Measurements from ENCODE around the gene BATF3. TPM values are rescaled to one million over a fixed set of nuclear protein-coding genes. Genes with fewer than 3 reads are reported as not detected.
A peak's percentile ranks its signal among the peaks of the same experiment; 100 is the strongest.

The BATF3 gene
- total RNA-seq, 1 experiment from 2014 or later, result 3.9 TPM

DNA sequence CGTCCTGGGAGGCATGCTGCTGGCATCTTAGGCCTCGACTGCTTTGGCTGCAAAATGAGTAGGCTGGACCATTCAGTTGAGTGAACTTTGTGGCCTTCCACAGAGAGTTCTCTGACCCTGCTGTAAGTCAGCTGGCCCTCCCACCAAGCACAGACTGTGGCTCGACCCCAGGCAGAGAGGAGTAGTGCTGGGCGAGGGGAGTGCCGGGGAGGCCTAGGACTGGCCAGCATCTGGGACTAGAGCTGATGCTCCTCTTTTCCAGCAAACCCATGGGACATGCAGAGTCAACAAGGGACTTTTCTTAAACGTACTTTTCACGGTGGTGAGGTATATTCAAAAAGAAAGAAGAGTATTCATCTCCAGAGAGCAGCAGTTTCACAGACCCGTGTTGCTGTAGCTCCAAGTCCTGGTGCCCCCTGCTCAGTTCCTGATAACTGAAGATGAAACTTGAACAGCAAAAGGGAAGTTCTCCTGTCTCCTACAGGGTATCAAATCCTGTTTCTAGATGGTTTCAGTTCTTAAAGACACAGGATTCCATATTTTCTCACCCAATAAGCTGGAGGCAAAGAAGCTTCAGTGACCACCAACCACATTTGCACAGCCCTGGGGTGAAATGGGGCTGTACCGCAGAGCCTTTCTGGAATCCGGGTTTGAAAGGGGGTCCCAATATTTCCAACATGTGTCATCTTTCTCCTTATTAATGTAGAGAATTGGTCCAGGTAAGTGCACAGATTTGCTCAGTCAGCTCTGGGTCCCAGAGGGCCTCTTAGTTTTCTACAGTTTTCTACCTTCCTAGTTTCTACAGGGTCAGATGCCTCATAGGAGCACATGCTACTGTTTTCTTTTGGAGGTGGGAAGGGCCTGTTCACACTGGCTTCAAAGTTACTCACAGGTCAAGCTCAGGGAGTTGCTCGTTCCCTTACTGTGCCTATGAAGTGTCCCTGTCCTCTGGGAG is 20.9 kb downstream of the BATF3 start:
- peak; percentile 35 for ATAC-seq
- peaks cover 5% of the 10 kb centered on the region; the same call in 1 of the 2 replicates for H3K27me3 Mint-ChIP-seq (ENCODE audit: low read depth)

DNA sequence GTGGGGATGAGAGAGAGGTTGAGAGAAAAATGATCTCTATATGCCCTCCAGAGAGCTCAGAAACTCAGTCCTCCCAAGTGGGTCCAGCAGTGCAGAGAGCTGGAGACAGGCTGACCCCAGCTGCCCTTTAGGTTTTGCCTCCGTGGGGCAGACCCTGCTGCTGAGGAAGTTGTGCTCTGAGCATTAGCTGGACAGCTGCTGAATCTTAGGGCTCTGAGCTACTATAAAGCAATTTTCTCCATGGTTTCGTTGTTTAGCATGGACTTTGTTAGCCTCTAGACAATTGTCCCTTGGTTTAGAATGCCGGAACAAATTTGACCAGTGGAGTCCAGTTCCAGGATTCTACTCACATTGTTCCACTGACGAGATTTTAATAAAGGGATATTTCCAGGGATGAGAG is 22.1 kb downstream of the BATF3 start:
- Mint-ChIP-seq H3K9me3 (no peaks in the 10 kb centered on the region), H3K27me3 (ENCODE audit: low read depth) (peaks cover 5% of the 10 kb centered on the region; the same call in 1 of the 2 replicates), H3K4me1 (peaks cover 8% of the 10 kb centered on the region), H3K4me3 (no peak overlapping the region), H3K36me3 (no peaks in the 10 kb centered on the region), H3K27ac (no peak overlapping the region)
- ChIA-PET CTCF (interaction anchor here (1.1 to 4.9 kb wide), 9 partner anchors 9 to 222 kb away, joined by 3 to 44 read pairs (median 5); partner anchors contain the start of gene BATF3), POLR2A (no interaction called here)
- no peak for ATAC-seq
- no peak for DNase-seq (ENCODE audit: low spot score)
- no peak for TF ChIP-seq NR2C2 (CRISPR knock-in tag; IDR thresholded peaks at IDR 0.05)
- TF ChIP-seq, protein P1, sequence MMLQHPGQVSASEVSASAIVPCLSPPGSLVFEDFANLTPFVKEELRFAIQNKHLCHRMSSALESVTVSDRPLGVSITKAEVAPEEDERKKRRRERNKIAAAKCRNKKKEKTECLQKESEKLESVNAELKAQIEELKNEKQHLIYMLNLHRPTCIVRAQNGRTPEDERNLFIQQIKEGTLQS (CRISPR knock-in tag; conservative IDR thresholded peaks at IDR 0.05), result no peak
- TF ChIP-seq, protein P2, sequence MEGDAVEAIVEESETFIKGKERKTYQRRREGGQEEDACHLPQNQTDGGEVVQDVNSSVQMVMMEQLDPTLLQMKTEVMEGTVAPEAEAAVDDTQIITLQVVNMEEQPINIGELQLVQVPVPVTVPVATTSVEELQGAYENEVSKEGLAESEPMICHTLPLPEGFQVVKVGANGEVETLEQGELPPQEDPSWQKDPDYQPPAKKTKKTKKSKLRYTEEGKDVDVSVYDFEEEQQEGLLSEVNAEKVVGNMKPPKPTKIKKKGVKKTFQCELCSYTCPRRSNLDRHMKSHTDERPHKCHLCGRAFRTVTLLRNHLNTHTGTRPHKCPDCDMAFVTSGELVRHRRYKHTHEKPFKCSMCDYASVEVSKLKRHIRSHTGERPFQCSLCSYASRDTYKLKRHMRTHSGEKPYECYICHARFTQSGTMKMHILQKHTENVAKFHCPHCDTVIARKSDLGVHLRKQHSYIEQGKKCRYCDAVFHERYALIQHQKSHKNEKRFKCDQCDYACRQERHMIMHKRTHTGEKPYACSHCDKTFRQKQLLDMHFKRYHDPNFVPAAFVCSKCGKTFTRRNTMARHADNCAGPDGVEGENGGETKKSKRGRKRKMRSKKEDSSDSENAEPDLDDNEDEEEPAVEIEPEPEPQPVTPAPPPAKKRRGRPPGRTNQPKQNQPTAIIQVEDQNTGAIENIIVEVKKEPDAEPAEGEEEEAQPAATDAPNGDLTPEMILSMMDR (IDR thresholded peaks at IDR 0.05), result no peak
- TF ChIP-seq, protein P3, sequence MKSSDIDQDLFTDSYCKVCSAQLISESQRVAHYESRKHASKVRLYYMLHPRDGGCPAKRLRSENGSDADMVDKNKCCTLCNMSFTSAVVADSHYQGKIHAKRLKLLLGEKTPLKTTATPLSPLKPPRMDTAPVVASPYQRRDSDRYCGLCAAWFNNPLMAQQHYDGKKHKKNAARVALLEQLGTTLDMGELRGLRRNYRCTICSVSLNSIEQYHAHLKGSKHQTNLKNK (CRISPR knock-in tag; IDR thresholded peaks at IDR 0.05), result no peak
- no peak for TF ChIP-seq TP53 (CRISPR knock-in tag; IDR thresholded peaks at IDR 0.05)
- no peak for TF ChIP-seq RELA (CRISPR knock-in tag; IDR thresholded peaks at IDR 0.05; ENCODE audit: borderline replicate concordance)
- TF ChIP-seq, protein P4, sequence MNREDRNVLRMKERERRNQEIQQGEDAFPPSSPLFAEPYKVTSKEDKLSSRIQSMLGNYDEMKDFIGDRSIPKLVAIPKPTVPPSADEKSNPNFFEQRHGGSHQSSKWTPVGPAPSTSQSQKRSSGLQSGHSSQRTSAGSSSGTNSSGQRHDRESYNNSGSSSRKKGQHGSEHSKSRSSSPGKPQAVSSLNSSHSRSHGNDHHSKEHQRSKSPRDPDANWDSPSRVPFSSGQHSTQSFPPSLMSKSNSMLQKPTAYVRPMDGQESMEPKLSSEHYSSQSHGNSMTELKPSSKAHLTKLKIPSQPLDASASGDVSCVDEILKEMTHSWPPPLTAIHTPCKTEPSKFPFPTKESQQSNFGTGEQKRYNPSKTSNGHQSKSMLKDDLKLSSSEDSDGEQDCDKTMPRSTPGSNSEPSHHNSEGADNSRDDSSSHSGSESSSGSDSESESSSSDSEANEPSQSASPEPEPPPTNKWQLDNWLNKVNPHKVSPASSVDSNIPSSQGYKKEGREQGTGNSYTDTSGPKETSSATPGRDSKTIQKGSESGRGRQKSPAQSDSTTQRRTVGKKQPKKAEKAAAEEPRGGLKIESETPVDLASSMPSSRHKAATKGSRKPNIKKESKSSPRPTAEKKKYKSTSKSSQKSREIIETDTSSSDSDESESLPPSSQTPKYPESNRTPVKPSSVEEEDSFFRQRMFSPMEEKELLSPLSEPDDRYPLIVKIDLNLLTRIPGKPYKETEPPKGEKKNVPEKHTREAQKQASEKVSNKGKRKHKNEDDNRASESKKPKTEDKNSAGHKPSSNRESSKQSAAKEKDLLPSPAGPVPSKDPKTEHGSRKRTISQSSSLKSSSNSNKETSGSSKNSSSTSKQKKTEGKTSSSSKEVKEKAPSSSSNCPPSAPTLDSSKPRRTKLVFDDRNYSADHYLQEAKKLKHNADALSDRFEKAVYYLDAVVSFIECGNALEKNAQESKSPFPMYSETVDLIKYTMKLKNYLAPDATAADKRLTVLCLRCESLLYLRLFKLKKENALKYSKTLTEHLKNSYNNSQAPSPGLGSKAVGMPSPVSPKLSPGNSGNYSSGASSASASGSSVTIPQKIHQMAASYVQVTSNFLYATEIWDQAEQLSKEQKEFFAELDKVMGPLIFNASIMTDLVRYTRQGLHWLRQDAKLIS (CRISPR knock-in tag; IDR thresholded peaks at IDR 0.05; ENCODE audit: borderline replicate concordance), result no peak
- TF ChIP-seq SMAD3 (CRISPR knock-in tag; IDR thresholded peaks at IDR 0.05; ENCODE audit: borderline replicate concordance), result no peak
- TF ChIP-seq NFATC4 (CRISPR knock-in tag; IDR thresholded peaks at IDR 0.05), result no peak
- no peak for TF ChIP-seq MYBL2 (CRISPR knock-in tag; IDR thresholded peaks at IDR 0.05)
- TF ChIP-seq, protein P5, sequence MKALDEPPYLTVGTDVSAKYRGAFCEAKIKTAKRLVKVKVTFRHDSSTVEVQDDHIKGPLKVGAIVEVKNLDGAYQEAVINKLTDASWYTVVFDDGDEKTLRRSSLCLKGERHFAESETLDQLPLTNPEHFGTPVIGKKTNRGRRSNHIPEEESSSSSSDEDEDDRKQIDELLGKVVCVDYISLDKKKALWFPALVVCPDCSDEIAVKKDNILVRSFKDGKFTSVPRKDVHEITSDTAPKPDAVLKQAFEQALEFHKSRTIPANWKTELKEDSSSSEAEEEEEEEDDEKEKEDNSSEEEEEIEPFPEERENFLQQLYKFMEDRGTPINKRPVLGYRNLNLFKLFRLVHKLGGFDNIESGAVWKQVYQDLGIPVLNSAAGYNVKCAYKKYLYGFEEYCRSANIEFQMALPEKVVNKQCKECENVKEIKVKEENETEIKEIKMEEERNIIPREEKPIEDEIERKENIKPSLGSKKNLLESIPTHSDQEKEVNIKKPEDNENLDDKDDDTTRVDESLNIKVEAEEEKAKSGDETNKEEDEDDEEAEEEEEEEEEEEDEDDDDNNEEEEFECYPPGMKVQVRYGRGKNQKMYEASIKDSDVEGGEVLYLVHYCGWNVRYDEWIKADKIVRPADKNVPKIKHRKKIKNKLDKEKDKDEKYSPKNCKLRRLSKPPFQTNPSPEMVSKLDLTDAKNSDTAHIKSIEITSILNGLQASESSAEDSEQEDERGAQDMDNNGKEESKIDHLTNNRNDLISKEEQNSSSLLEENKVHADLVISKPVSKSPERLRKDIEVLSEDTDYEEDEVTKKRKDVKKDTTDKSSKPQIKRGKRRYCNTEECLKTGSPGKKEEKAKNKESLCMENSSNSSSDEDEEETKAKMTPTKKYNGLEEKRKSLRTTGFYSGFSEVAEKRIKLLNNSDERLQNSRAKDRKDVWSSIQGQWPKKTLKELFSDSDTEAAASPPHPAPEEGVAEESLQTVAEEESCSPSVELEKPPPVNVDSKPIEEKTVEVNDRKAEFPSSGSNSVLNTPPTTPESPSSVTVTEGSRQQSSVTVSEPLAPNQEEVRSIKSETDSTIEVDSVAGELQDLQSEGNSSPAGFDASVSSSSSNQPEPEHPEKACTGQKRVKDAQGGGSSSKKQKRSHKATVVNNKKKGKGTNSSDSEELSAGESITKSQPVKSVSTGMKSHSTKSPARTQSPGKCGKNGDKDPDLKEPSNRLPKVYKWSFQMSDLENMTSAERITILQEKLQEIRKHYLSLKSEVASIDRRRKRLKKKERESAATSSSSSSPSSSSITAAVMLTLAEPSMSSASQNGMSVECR (CRISPR knock-in tag; IDR thresholded peaks at IDR 0.05; ENCODE audit: borderline replicate concordance), result no peak
- no peak for TF ChIP-seq CREM (CRISPR knock-in tag; IDR thresholded peaks at IDR 0.05)
- TF ChIP-seq, protein P6, sequence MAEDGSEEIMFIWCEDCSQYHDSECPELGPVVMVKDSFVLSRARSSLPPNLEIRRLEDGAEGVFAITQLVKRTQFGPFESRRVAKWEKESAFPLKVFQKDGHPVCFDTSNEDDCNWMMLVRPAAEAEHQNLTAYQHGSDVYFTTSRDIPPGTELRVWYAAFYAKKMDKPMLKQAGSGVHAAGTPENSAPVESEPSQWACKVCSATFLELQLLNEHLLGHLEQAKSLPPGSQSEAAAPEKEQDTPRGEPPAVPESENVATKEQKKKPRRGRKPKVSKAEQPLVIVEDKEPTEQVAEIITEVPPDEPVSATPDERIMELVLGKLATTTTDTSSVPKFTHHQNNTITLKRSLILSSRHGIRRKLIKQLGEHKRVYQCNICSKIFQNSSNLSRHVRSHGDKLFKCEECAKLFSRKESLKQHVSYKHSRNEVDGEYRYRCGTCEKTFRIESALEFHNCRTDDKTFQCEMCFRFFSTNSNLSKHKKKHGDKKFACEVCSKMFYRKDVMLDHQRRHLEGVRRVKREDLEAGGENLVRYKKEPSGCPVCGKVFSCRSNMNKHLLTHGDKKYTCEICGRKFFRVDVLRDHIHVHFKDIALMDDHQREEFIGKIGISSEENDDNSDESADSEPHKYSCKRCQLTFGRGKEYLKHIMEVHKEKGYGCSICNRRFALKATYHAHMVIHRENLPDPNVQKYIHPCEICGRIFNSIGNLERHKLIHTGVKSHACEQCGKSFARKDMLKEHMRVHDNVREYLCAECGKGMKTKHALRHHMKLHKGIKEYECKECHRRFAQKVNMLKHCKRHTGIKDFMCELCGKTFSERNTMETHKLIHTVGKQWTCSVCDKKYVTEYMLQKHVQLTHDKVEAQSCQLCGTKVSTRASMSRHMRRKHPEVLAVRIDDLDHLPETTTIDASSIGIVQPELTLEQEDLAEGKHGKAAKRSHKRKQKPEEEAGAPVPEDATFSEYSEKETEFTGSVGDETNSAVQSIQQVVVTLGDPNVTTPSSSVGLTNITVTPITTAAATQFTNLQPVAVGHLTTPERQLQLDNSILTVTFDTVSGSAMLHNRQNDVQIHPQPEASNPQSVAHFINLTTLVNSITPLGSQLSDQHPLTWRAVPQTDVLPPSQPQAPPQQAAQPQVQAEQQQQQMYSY (CRISPR knock-in tag; IDR thresholded peaks at IDR 0.05), result no peak

More for the DNA sequence above, 20.9 kb downstream of the BATF3 start:
- H3K36me3 Mint-ChIP-seq, result no peaks in the 10 kb centered on the region
- TF ChIP-seq, protein P7, sequence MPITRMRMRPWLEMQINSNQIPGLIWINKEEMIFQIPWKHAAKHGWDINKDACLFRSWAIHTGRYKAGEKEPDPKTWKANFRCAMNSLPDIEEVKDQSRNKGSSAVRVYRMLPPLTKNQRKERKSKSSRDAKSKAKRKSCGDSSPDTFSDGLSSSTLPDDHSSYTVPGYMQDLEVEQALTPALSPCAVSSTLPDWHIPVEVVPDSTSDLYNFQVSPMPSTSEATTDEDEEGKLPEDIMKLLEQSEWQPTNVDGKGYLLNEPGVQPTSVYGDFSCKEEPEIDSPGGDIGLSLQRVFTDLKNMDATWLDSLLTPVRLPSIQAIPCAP (CRISPR knock-in tag; IDR thresholded peaks at IDR 0.05), result no peak
- no peak overlapping the region for H3K4me3 Mint-ChIP-seq
- H3K4me1 Mint-ChIP-seq, result peaks cover 11% of the 10 kb centered on the region
- H3K9me3 Mint-ChIP-seq, result no peaks in the 10 kb centered on the region
- no peak for DNase-seq (ENCODE audit: low spot score)
- ChIA-PET POLR2A (interaction anchor here (1.0 kb wide), 1 partner anchor 70 kb away, joined by 4 read pairs; the partner anchor contains the start of gene ATF3), CTCF (interaction anchor here (1.5 to 4.9 kb wide), 6 partner anchors 13 to 223 kb away, joined by 4 to 44 read pairs (median 6); partner anchors contain the start of gene BATF3)
- no peak overlapping the region for H3K27ac Mint-ChIP-seq
